Fibroblast of lung (primary cell): ENCODE data around the gene PAQR6.

Experiments
- EZH2 ChIP-seq: IDR thresholded peaks from 2 replicates; pipeline ENCODE4 v1.5.1; 2012; ENCODE audit warnings: low read length, control low read depth, mild to moderate bottlenecking; ENCODE audit errors: missing control alignments
- TF ChIP-seq, protein P1 (sequence below), 2 donors: IDR thresholded peaks in 1 of 2; conservative IDR thresholded peaks in 1 of 2; 1 replicate in 1 of 2; 2 replicates in 1 of 2; pipeline ENCODE4 v1.5.1; 2011 to 2012; ENCODE audit warnings: low read length in 2 of 2, control low read depth in 1 of 2, inconsistent platforms in 1 of 2, low read depth in 1 of 2, mild to moderate bottlenecking in 1 of 2

DNA sequence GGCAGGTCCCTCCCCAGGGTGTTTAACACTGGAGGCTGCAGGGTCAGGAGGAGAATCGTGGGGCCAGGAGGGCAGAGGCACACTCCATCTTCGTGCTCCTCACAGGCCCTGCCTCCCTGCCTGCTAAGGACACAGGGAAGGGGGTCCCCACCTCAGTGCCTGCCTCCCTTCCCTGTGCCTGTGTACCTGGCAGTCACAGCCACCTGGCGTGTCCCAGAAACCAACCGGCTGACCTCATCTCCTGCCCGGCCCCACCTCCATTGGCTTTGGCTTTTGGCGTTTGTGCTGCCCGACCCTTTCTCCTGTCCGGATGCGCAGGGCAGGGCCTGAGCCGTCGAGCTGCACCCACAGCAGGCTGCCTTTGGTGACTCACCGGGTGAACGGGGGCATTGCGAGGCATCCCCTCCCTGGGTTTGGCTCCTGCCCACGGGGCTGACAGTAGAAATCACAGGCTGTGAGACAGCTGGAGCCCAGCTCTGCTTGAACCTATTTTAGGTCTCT lies 6.5 kb downstream of the PAQR6 start:
- TF ChIP-seq, protein P1, sequence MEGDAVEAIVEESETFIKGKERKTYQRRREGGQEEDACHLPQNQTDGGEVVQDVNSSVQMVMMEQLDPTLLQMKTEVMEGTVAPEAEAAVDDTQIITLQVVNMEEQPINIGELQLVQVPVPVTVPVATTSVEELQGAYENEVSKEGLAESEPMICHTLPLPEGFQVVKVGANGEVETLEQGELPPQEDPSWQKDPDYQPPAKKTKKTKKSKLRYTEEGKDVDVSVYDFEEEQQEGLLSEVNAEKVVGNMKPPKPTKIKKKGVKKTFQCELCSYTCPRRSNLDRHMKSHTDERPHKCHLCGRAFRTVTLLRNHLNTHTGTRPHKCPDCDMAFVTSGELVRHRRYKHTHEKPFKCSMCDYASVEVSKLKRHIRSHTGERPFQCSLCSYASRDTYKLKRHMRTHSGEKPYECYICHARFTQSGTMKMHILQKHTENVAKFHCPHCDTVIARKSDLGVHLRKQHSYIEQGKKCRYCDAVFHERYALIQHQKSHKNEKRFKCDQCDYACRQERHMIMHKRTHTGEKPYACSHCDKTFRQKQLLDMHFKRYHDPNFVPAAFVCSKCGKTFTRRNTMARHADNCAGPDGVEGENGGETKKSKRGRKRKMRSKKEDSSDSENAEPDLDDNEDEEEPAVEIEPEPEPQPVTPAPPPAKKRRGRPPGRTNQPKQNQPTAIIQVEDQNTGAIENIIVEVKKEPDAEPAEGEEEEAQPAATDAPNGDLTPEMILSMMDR (conservative IDR thresholded peaks at IDR 0.05 in 1 of 2, IDR thresholded peaks at IDR 0.05 in 1 of 2; ENCODE audit: low read depth in 1 of 2, low read length in 2 of 2): no peak
- TF ChIP-seq EZH2: no peak
